OCI-LY1 (cell line): ENCODE measurements around the gene JPT2.

Source experiments
- CTCF ChIP-seq: fragments of 200-600 bp; sonication (generic), shearing (Covaris generic); IDR thresholded peaks from 2 replicates; pipeline ENCODE4 v1.5.1; 2017; ENCODE audit warnings: mild to moderate bottlenecking, antibody characterized with exemption, low read length, moderate library complexity, mixed read lengths
- EZH2 ChIP-seq: fragments of 200-600 bp; sonication (generic), shearing (Covaris generic); IDR thresholded peaks from 2 replicates; pipeline ENCODE4 v1.8.0; 2017; ENCODE audit warnings: borderline replicate concordance, mixed run types, mild to moderate bottlenecking, antibody characterized with exemption, low read length, moderate library complexity, mixed read lengths

DNA sequence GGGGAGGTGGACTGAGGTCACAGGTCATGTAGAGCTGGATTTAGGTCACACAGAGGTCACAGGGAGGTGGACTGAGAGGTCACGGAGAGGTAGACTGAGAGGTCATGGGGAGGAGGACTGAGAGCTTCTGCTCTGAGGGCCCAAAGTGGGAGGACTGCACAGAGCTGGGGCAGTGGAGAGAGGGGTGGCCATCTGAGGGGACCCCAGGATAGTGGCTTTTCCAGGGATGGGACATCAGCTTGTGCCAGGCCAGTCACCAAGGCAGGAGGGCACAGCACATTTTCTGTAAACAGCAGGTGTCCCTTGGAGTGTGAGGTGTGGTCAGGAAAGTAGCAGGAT lies 26.1 kb upstream of the JPT2 start:
- TF ChIP-seq CTCF = no peak
- no peak for TF ChIP-seq EZH2
